Right atrium auricular region (tissue), 2 donors: Measurements from ENCODE around the gene HSF5. TPM values are rescaled to one million over a fixed set of nuclear protein-coding genes. Genes with fewer than 3 reads are reported as not detected.
"Not testable (repeated sequence)": the region's sequence is repeated elsewhere in the genome, so short reads cannot be mapped to it uniquely, and the experiment has no call there.

ENCODE experiments used
- DNase-seq: peaks from one replicate; pipeline ENCODE4 v3.0.0-alpha.2; 2019; ENCODE audit warnings: low spot score
- H3K27ac ChIP-seq, 2 donors: fragments of 200-600 bp; sonication (generic); 1 replicate in 1 of 2; 2 replicates in 1 of 2; pipeline ENCODE4 v1.5.1; 2016 to 2019
- H3K27me3 ChIP-seq, 2 donors: fragments of 200-600 bp; sonication (generic); one replicate each; pipeline versions ENCODE4 v1.5.1 to v1.6.0; 2017 to 2019
- H3K36me3 ChIP-seq: fragments of 200-600 bp; sonication (generic); one replicate; pipeline ENCODE4 v1.5.1; 2016
- H3K4me1 ChIP-seq, 2 donors: fragments of 200-600 bp; sonication (generic); one replicate each; pipeline versions ENCODE4 v1.5.1 to v1.6.0; 2017 to 2019
- H3K4me3 ChIP-seq, 2 donors: fragments of 200-600 bp; sonication (generic); 1 replicate in 1 of 2; 2 replicates in 1 of 2; pipeline ENCODE4 v1.5.1; 2017 to 2019; ENCODE audit warnings: mild to moderate bottlenecking in 1 of 2, moderate library complexity in 1 of 2
- H3K9me3 ChIP-seq, 2 donors: fragments of 200-600 bp; sonication (generic); one replicate each; pipeline ENCODE4 v1.5.1; 2019
- CTCF ChIP-seq, 2 donors: fragments of 200-600 bp; sonication (generic); IDR thresholded peaks; one replicate each; pipeline ENCODE4 v1.5.1; 2019; ENCODE audit warnings: antibody characterized with exemption in 2 of 2
- total RNA-seq, 2 donors: library from RNA; depleted of rRNA; stranded (reverse); fragments of >200 nt; gene quantifications; one replicate each; pipeline ENCODE4 v1.1.0, GENCODE V29; 2016

HSF5 gene
- total RNA-seq, 2 donors from 2014 or later, result 0.08 TPM; not detected in 1

DNA sequence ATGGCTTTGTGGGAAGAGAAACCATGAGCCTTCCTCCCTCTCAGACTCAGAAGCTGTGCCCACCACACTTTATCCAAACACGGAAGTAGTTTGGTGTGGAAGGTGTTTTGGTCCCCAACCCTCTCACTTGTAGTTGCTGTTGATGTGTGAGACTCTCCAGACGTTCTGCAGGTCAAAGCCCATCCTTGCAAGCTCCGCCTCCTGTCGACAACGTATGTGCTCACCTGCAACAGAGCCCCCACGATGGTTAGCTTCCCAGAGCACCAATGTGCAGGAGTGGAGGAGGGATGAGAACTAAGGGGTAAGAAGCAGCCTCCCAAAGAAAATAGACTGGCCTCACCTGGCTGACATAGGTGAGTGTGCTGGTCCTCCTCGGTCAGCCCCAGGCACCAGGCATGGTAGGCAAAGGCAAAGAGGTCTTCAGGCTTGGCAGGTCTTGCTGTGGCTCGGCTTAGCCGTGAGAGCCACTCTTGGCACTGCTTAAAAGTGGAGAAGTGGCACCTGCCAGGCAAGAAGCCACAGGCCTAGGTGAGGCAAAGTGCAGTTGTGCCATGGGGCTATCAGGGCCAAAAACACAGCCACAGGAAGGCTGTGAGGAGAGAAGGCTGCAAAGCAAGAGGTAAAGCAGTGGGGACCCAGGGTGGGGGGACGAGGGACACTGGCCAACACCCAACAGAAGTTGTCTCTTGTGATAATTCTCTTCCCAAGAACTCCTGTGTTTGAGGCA lies 20.3 kb upstream of the HSF5 start:
- no peak for DNase-seq
- no peaks in the 10 kb centered on the region for H3K9me3 ChIP-seq
- H3K36me3 ChIP-seq, result peaks cover 80% of the 10 kb centered on the region
- peaks cover 0 to 13% of the 10 kb centered on the region in 2 donors for H3K4me1 ChIP-seq
- TF ChIP-seq CTCF (IDR thresholded peaks at IDR 0.05), result no peak
- H3K4me3 ChIP-seq, result no peak overlapping the region
- no peak overlapping the region for H3K27ac ChIP-seq
- H3K27me3 ChIP-seq, result no peaks in the 10 kb centered on the region

- Histone ChIP-seq H3K9me3 (no peaks in the 10 kb centered on the region), H3K4me1 (peaks cover 0 to 4% of the 10 kb centered on the region in 2 donors), H3K4me3 (no peak overlapping the region), H3K27me3 (no peaks in the 10 kb centered on the region), H3K36me3 (peaks cover 86% of the 10 kb centered on the region), H3K27ac (no peak overlapping the region)
- DNase-seq, result no peak
- TF ChIP-seq CTCF (IDR thresholded peaks at IDR 0.05), result no peak
Measured at GRCh38 chr17:58507123-58507634, 19.0 kb upstream of the HSF5 start.

DNA sequence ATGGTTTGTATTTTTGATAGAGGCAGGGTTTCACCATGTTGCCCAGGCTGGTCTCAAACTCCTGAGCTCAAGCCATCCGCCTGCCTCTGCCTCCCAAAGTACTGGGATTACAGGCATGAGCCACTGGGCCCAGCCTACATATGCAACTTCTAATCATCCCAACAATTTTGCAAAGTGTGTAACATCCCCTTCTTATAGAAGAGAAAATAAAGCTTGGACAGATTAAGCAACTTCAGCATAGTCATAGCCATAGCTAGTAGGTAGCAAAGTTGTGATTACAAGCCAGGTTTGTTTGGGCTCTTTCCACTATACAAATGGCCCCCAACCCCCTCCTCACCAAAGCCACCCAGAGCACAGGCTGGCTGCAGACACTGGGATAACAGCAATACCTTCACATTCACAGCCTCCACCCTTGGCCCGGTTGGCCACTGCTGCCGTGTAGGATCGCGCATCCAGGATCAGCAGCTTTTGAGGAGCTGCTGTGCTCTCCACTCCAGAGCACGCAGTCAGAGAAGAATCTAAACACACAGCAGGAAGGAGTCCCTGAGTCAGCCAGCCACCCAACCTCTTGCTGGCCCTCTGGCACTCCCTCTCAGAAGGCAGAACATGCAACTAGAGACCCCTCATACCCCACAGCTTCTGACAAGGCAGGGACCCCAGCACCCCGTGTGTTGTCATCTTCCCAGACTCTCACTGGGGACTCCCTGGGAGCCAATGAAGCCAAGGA lies 18.3 kb upstream of the HSF5 start:
- Histone ChIP-seq H3K36me3 (peaks cover 91% of the 10 kb centered on the region), H3K9me3 (no peaks in the 10 kb centered on the region), H3K27me3 (no peaks in the 10 kb centered on the region), H3K4me1 (peaks cover 0 to 4% of the 10 kb centered on the region in 2 donors), H3K27ac (no peak overlapping the region), H3K4me3 (no peak overlapping the region)
- DNase-seq, result no peak
- no peak for TF ChIP-seq CTCF (IDR thresholded peaks at IDR 0.05)

GRCh38 chr17:58504826-58505351 lies 16.7 kb upstream of the HSF5 start:
- Histone ChIP-seq H3K27me3 (no peaks in the 10 kb centered on the region), H3K36me3 (peaks cover 85% of the 10 kb centered on the region), H3K4me3 (no peak overlapping the region), H3K4me1 (peaks cover 0 to 4% of the 10 kb centered on the region in 2 donors), H3K9me3 (no peaks in the 10 kb centered on the region), H3K27ac (no peak overlapping the region)
- no peak for TF ChIP-seq CTCF (IDR thresholded peaks at IDR 0.05)
- peak; percentile 32 for DNase-seq

DNA sequence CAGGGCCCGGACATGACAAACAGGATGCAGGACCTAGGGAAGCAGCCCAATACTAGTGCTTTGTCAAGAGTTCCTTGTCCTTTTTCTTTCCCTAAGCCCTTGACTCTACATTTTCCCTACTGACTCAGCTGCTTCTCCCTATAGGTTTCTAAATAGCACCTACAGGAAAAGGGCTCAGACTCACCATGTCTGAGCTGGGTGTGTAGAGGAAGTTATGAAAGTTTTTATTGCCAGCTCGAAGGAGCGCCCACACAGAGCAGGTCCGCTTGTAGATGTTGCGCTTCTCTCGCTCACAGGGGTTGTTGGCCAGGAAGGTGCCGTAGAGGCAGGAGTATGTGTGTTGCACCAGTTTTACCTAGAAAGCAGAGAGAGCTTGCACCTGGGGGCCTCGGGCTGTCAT lies 15.7 kb upstream of the HSF5 start:
- Histone ChIP-seq H3K4me3 (no peak overlapping the region), H3K9me3 (no peaks in the 10 kb centered on the region), H3K27me3 (no peaks in the 10 kb centered on the region), H3K36me3 (peaks cover 75% of the 10 kb centered on the region), H3K27ac (no peak overlapping the region), H3K4me1 (peaks cover 0 to 4% of the 10 kb centered on the region in 2 donors)
- no peak for TF ChIP-seq CTCF (IDR thresholded peaks at IDR 0.05)
- no peak for DNase-seq

DNA sequence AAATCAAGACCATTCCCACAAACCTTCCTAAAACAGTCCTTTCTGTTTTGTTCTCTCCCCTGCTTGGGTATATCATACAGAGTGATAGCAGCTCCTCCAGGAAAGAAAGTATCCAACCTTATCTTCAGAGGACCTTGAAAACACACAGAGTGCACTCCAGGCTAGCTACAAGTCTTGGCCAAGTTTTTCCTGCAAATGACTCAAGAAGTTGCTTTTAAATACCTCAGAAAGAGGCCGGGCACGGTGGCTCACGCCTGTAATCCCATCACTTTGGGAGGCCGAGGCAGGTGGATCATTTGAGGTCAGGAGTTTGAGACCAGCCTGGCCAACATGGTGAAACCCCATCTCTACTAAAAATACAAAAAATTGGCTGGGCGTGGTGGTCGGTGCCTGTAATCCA lies 14.9 kb upstream of the HSF5 start:
- not testable (repeated sequence) for H3K4me3 ChIP-seq, H3K9me3 ChIP-seq, H3K27me3 ChIP-seq, H3K4me1 ChIP-seq, H3K27ac ChIP-seq
- peak; percentile 43 for DNase-seq
- H3K36me3 ChIP-seq, result peaks cover 68% of the 10 kb centered on the region
